ENCODE data around the gene APRT. TPM values are rescaled to one million over a fixed set of nuclear protein-coding genes. Genes with fewer than 3 reads are reported as not detected.
"Not testable (repeated sequence)": the region's sequence is repeated elsewhere in the genome, so short reads cannot be mapped to it uniquely, and the experiment has no call there.

APRT gene
- total RNA-seq, 4 donors from 2014 or later: 186 to 314 (median 250) TPM

DNA sequence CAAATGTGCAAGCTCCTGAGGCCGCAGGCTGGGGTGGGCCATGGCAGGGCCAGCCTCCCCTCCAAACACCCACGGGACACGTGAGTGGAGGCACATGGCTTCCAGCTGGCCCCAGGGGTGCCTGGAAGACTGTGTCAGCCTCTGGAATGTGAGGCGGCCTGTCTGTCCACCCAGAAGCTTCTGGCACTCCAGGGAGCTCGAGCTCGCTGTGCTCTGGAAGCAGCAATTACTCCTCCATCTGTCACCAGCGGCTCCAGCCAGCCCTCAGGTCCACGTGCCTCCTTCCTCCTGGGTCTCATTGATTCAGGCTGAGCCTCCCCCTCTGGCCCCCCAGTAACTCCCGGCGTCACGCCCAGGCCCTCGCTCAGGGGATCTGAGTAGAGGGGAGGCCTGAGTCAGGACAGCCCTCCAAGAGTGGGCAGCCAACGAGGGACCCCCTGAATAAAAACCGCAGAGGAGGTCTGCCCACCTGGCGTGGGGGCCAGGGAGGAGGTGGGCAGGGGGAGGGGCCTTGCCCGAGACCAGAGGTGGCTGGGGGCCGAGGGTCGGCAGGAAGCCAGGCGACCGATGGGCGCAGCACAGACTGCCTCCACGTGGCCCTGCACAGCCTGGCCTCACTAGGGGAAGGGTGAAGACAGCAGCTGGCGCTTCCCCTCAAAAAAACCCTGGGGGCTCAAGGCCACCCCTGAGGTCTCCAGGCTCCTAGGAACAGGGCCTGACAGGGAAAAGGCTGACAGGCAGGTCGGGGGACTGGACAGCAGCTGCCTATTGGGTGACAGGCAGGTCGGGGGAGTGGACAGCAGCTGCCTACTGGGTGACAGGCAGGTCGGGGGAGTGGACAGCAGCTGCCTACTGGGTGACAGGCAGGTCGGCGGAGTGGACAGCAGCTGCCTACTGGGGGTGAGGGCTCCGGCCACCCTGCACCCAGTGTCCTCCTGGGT lies 38.6 kb downstream of the APRT start:
- DNase-seq: no peak
- Histone ChIP-seq H3K36me3 (peaks cover 0 to 20% (median 0%) of the 10 kb centered on the region in 3 donors), H3K27me3 (no peaks in the 10 kb centered on the region), H3K9me3 (no peaks in the 10 kb centered on the region), H3K27ac (peak overlapping the region; percentile 54 to 93 (median 80)), H3K4me1 (peaks cover 54 to 90% (median 77%) of the 10 kb centered on the region in 3 donors), H3K4me3 (no peak overlapping the region)
- TF ChIP-seq, protein P1, sequence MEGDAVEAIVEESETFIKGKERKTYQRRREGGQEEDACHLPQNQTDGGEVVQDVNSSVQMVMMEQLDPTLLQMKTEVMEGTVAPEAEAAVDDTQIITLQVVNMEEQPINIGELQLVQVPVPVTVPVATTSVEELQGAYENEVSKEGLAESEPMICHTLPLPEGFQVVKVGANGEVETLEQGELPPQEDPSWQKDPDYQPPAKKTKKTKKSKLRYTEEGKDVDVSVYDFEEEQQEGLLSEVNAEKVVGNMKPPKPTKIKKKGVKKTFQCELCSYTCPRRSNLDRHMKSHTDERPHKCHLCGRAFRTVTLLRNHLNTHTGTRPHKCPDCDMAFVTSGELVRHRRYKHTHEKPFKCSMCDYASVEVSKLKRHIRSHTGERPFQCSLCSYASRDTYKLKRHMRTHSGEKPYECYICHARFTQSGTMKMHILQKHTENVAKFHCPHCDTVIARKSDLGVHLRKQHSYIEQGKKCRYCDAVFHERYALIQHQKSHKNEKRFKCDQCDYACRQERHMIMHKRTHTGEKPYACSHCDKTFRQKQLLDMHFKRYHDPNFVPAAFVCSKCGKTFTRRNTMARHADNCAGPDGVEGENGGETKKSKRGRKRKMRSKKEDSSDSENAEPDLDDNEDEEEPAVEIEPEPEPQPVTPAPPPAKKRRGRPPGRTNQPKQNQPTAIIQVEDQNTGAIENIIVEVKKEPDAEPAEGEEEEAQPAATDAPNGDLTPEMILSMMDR (IDR thresholded peaks at IDR 0.05): no peak
- no peak for TF ChIP-seq POLR2A (IDR thresholded peaks at IDR 0.05)
- 44 to 46% methylated on average over 2 to 4 of the region's 29 CpGs for WGBS, 2 donors
- intact Hi-C loops (cut with DNase I): no loop called here

DNA sequence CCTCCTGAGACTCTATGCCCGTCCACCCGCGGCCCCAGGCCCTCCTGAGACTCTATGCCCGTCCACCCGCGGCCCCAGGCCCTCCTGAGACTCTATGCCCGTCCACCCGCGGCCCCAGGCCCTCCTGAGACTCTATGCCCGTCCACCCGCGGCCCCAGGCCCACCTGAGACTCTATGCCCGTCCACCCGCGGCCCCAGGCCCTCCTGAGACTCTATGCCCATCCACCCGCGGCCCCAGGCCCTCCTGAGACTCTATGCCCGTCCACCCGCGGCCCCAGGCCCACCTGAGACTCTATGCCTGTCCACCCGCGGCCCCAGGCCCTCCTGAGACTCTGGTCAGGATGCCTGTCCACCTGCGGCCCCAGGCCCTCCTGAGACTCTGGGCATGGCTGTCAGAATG lies 39.9 kb downstream of the APRT start:
- H3K4me3 ChIP-seq; H3K36me3 ChIP-seq; intact Hi-C loops (cut with DNase I); DNase-seq; H3K9me3 ChIP-seq; H3K27me3 ChIP-seq: not testable (repeated sequence)
- H3K27ac ChIP-seq: peak overlapping the region; percentile 1 to 93 (median 80)
- peaks cover 67 to 90% (median 81%) of the 10 kb centered on the region in 3 donors for H3K4me1 ChIP-seq
- 100% methylated on average over 3 to 7 of the region's 23 CpGs for WGBS, 2 donors

DNA sequence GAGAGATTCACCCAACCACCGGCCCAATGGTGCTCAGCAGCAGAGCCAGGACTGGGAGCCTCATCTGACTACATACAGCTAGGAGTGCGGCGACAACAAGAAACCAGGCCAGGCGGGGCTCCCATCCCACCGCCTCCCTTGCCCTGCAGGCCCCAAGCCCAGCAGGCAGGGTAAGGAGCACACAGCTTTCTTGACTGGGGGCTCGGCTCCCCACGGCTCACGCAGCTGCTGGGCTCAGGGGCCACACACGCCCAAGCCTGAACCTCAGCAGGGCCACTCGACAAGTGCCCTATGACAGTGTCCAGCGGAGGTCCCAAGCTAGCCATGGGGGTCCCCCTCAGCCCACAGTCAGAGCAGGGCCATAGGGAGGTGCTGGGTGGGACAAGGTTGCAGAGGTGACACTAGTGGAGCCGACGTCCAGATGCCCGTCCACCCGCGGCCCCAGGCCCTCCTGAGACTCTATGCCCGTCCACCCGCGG lies 40.4 kb downstream of the APRT start:
- TF ChIP-seq POLR2A (IDR thresholded peaks at IDR 0.05): no peak
- DNase-seq: no peak
- Histone ChIP-seq H3K27ac (peak overlapping the region; percentile 87 to 93 (median 90)), H3K4me3 (peak overlapping the region in 3 of 4 donors; percentile 24 to 54 (median 33)), H3K36me3 (peaks cover 0 to 5% (median 0%) of the 10 kb centered on the region in 3 donors), H3K4me1 (peaks cover 69 to 90% (median 79%) of the 10 kb centered on the region in 3 donors), H3K9me3 (no peaks in the 10 kb centered on the region), H3K27me3 (no peaks in the 10 kb centered on the region)
- 83% methylated on average over 7 of the region's 19 CpGs; no CpG with 5 or more reads in 1 of the 2 donors for WGBS, 2 donors
- intact Hi-C loops (cut with DNase I): no loop called here

DNA sequence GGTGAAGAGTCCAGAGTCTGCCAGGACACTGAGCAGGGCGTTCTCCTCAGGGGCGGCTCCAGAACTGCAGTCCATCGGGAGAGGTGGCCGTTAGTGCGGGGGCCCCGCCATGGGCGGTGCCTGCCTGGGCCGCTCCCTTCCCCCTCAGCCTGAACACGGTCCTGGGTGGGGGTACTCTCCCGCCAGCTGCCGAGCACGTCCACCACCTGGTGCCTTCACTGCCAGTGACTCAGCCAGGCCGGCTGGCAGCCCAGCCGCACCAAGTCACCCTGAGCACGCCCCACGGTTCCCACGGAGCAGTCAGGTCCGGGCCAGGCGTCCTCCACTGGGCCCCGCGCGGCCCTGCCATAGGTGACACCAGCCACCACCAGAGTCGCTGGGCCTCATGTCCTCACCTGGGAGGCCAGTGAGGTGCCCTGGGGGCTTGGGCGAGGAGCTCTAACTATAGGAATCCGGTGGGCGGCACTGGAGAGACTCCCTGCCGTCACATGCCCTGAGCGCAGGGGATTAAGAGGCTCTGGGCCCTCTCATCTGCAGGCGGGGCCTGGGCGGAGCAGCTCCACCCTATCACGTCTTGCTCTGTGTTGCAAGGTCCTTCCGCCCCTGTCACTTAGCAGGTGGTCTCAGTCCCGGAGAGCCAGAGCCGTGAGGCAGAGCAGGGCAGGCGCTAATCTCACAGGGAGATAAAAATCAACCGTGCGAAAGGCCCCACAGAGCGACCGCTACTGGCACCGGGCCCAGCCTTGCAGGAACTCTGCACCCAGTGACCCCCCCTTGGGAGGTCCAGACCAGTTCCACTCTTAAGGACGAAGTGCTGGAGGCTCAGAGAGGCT lies 41.1 kb downstream of the APRT start:
- H3K4me3 ChIP-seq: peak overlapping the region; percentile 16 to 54 (median 28)
- TF ChIP-seq POLR2A (IDR thresholded peaks at IDR 0.05): peak in 1 of 4 donors; percentile 30
- TF ChIP-seq, protein P1 (IDR thresholded peaks at IDR 0.05): no peak
- intact Hi-C loops (cut with DNase I): no loop called here
- 10% methylated on average over 2 of the region's 41 CpGs; no CpG with 5 or more reads in 1 of the 2 donors for WGBS, 2 donors
- peak overlapping the region; percentile 87 to 93 (median 90) for H3K27ac ChIP-seq
- H3K36me3 ChIP-seq: peaks cover 0 to 9% (median 0%) of the 10 kb centered on the region in 3 donors
- H3K9me3 ChIP-seq: no peaks in the 10 kb centered on the region
- H3K4me1 ChIP-seq: peaks cover 72 to 94% (median 78%) of the 10 kb centered on the region in 3 donors
- DNase-seq: no peak
- no peaks in the 10 kb centered on the region for H3K27me3 ChIP-seq

DNA sequence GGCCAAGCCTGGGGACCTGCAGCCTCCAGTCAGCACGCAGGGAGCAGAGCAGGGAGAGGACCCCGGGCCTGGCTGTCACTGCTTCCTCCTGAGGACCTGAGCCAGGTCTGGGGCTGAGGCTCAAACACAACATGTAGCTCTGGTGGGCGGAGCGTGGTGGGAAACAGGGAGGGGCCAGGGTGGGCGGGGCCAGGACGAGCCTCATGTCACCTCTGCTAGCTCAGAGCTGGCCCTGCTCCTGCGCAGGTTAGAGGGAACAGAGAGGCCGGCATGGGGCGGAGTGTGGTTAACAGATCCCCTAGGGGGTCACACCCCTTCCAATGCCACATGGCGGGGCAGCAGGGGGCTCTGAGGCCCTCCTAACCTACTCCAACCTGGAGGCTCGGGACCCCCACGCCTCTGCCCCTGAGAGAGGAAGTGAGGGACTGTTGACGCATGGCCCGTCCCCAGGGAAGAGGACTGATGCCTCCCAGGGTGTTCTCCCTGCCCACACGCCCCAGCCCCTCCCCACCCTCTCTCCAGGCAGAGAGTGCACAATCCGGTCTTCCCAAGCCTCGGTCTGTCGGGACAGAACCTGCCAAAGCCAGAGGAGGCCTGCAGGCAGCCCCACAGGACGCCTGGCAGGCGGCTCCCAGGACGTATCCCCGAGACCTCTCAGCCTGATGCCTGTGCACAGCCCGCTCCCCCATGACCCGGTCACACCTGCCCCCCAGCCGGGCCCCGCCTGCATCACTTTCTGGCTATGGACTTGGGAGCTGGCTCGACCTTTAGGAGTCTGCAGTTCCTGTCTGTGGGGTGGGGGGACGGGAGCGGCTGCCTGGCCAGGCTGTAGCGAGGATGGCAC lies 41.9 kb downstream of the APRT start:
- Histone ChIP-seq H3K9me3 (no peaks in the 10 kb centered on the region), H3K27ac (peak overlapping the region; percentile 87 to 93 (median 90)), H3K27me3 (no peaks in the 10 kb centered on the region), H3K4me1 (peaks cover 76 to 100% (median 81%) of the 10 kb centered on the region in 3 donors), H3K36me3 (peaks cover 0 to 11% (median 0%) of the 10 kb centered on the region in 3 donors), H3K4me3 (peak overlapping the region; percentile 16 to 54 (median 28))
- intact Hi-C loops (cut with DNase I): no loop called here
- TF ChIP-seq, protein P1 (IDR thresholded peaks at IDR 0.05): no peak
- TF ChIP-seq POLR2A (IDR thresholded peaks at IDR 0.05): no peak
- no peak for DNase-seq
- 21 to 46% methylated on average over 11 of the region's 30 CpGs for WGBS, 2 donors
